Activated B cell treated with CpG ODN at 0.5 μM for 24 hours (primary cell): Measurements from ENCODE around the gene C10orf95. TPM values are rescaled to one million over a fixed set of nuclear protein-coding genes. Genes with fewer than 3 reads are reported as not detected.
A peak's percentile ranks its signal among the peaks of the same experiment; 100 is the strongest.

ENCODE experiments used
- ATAC-seq: fragments of 200-7000 bp; cut with Tn5 transposase; one replicate; pipeline ENCODE4 v1.10.0; 2021; ENCODE audit warnings: low read depth, mild to moderate bottlenecking, moderate library complexity
- CTCF ChIA-PET: fragments of 350-600 bp; sonication (Branson Sonifier 250); formaldehyde crosslinking; loops from one replicate; lab custom pipeline; 2021; ENCODE audit warnings: antibody characterized with exemption; lab: Charles Lee
- POLR2A ChIA-PET: fragments of 350-600 bp; sonication (Branson Sonifier 250); formaldehyde crosslinking; loops from one replicate; lab custom pipeline; 2021; ENCODE audit warnings: antibody characterized with exemption; lab: Charles Lee
- DNase-seq: peaks from one replicate; pipeline ENCODE4 v3.0.0; 2022
- H3K27ac Mint-ChIP-seq: one replicate; pipeline ENCODE4 v1.8.0; 2020; ENCODE audit warnings: mixed read lengths
- H3K27me3 Mint-ChIP-seq: one replicate; pipeline ENCODE4 v1.8.0; 2021; ENCODE audit warnings: mixed read lengths
- H3K36me3 Mint-ChIP-seq: one replicate; pipeline ENCODE4 v1.8.0; 2021; ENCODE audit warnings: low read depth, mixed read lengths
- H3K4me1 Mint-ChIP-seq: one replicate; pipeline ENCODE4 v1.8.0; 2021; ENCODE audit warnings: mixed read lengths
- H3K4me3 Mint-ChIP-seq: one replicate; pipeline ENCODE4 v1.8.0; 2020; ENCODE audit warnings: mild to moderate bottlenecking, mixed read lengths
- H3K9me3 Mint-ChIP-seq: one replicate; pipeline ENCODE4 v1.8.0; 2020; ENCODE audit warnings: mixed read lengths
- CTCF ChIP-seq: fragments of 200-600 bp; IDR thresholded peaks from one replicate; pipeline ENCODE4 v1.8.0; 2022; ENCODE audit warnings: antibody characterized with exemption, mild to moderate bottlenecking
- intact Hi-C: fragments of 100-400 bp; cut with micrococcal nuclease; formaldehyde crosslinking; loops from one replicate; pipeline ENCODE4 v1.15.1; 2024
- total RNA-seq: library from RNA; stranded (reverse); gene quantifications from 2 replicates; pipeline ENCODE4 v1.2.3, GENCODE V29; 2022

Gene C10orf95
- total RNA-seq, 1 donor from 2014 or later: 0.35 TPM

- no peaks in the 10 kb centered on the region for H3K27me3 Mint-ChIP-seq
- DNase-seq: no peak
- H3K36me3 Mint-ChIP-seq: peaks cover 17% of the 10 kb centered on the region
- H3K9me3 Mint-ChIP-seq: no peaks in the 10 kb centered on the region
- H3K4me1 Mint-ChIP-seq: peaks cover 24% of the 10 kb centered on the region
- H3K4me3 Mint-ChIP-seq: peak overlapping the region; percentile 92
- TF ChIP-seq CTCF: no peak
- intact Hi-C loops: loop anchor here (1.0 kb wide), 4 partner anchors 11 to 56 kb away; partner anchors contain the start of gene ACTR1A
- peak; percentile 8 for ATAC-seq
- ChIA-PET POLR2A (interaction anchor here (0.6 to 6.2 kb wide), 21 partner anchors 9 to 329 kb away, joined by 3 to 104 read pairs (median 5); partner anchors contain the start of genes ACTR1A, CUEDC2, FBXL15 and GBF1), CTCF (interaction anchor here (0.6 to 2.1 kb wide), 3 partner anchors 17 to 220 kb away, joined by 3 to 10 read pairs (median 3); partner anchors contain the start of gene CUEDC2)
- peak overlapping the region; percentile 94 for H3K27ac Mint-ChIP-seq
Observed at GRCh38 chr10:102450124-102450373, 1.3 kb downstream of the C10orf95 start.

- ATAC-seq (peak; percentile 66), DNase-seq (peak; percentile 66)
- POLR2A ChIA-PET: interaction anchor here (0.6 to 6.2 kb wide), 21 partner anchors 9 to 472 kb away, joined by 3 to 104 read pairs (median 4); partner anchors contain the start of genes ACTR1A, CUEDC2, FBXL15 and GBF1
- peaks cover 13% of the 10 kb centered on the region for H3K36me3 Mint-ChIP-seq
- H3K27me3 Mint-ChIP-seq: no peaks in the 10 kb centered on the region
- H3K27ac Mint-ChIP-seq: peak overlapping the region; percentile 94
- peak overlapping the region; percentile 92 for H3K4me3 Mint-ChIP-seq
- H3K4me1 Mint-ChIP-seq: peaks cover 24% of the 10 kb centered on the region
- intact Hi-C loops: loop anchor here (1.0 kb wide), 5 partner anchors 12 to 55 kb away; partner anchors contain the start of genes ACTR1A and CUEDC2
- CTCF ChIA-PET: interaction anchor here (0.6 to 2.1 kb wide), 2 partner anchors 97 to 219 kb away, joined by 3 to 10 read pairs; no protein-coding TSS in a partner anchor
- TF ChIP-seq CTCF: no peak
- H3K9me3 Mint-ChIP-seq: no peaks in the 10 kb centered on the region
Observed at GRCh38 chr10:102449321-102450123, 1.8 kb downstream of the C10orf95 start.

GRCh38 chr10:102444851-102445250 is 6.5 kb downstream of the C10orf95 start:
- TF ChIP-seq CTCF: no peak
- POLR2A ChIA-PET: interaction anchor here (0.6 to 1.2 kb wide), 2 partner anchors 42 to 49 kb away, joined by 3 to 4 read pairs; partner anchors contain the start of gene NFKB2
- Mint-ChIP-seq H3K36me3 (peaks cover 2% of the 10 kb centered on the region), H3K4me3 (no peak overlapping the region), H3K9me3 (no peaks in the 10 kb centered on the region), H3K27ac (no peak overlapping the region), H3K27me3 (no peaks in the 10 kb centered on the region), H3K4me1 (peaks cover 13% of the 10 kb centered on the region)
- DNase-seq (no peak), ATAC-seq (no peak)
- intact Hi-C loops: no loop called here
- CTCF ChIA-PET: no interaction called here

GRCh38 chr10:102438374-102438773 is 13.0 kb downstream of the C10orf95 start:
- Mint-ChIP-seq H3K27ac (no peak overlapping the region), H3K4me3 (no peak overlapping the region), H3K27me3 (no peaks in the 10 kb centered on the region), H3K9me3 (no peaks in the 10 kb centered on the region), H3K36me3 (no peaks in the 10 kb centered on the region), H3K4me1 (peaks cover 31% of the 10 kb centered on the region)
- intact Hi-C loops: no loop called here
- DNase-seq (no peak), ATAC-seq (no peak)
- CTCF ChIA-PET: no interaction called here
- POLR2A ChIA-PET: interaction anchor here (0.7 kb wide), 1 partner anchor 18 kb away, joined by 6 read pairs; no protein-coding TSS in a partner anchor
- no peak for TF ChIP-seq CTCF

- ATAC-seq (no peak), DNase-seq (no peak)
- ChIA-PET CTCF (no interaction called here), POLR2A (interaction anchor here (1.2 kb wide), 1 partner anchor 11 kb away, joined by 3 read pairs; no protein-coding TSS in a partner anchor)
- no peaks in the 10 kb centered on the region for H3K9me3 Mint-ChIP-seq
- no peaks in the 10 kb centered on the region for H3K27me3 Mint-ChIP-seq
- peaks cover 40% of the 10 kb centered on the region for H3K4me1 Mint-ChIP-seq
- H3K36me3 Mint-ChIP-seq: no peaks in the 10 kb centered on the region
- TF ChIP-seq CTCF: no peak
- no peak overlapping the region for H3K4me3 Mint-ChIP-seq
- intact Hi-C loops: no loop called here
- H3K27ac Mint-ChIP-seq: no peak overlapping the region
Observed at GRCh38 chr10:102437515-102437914, 13.8 kb downstream of the C10orf95 start.
